NCI-H146 treated with DMSO at 0.1 percent for 48 hours (cell line): Measurements from ENCODE around the gene SIM1.

Experiments
- DNase-seq: peaks from one replicate; lab custom pipeline; 2025; ENCODE audit not compliant: unreplicated experiment; lab: John Stamatoyannopoulos, UW

SIM1 gene

DNA sequence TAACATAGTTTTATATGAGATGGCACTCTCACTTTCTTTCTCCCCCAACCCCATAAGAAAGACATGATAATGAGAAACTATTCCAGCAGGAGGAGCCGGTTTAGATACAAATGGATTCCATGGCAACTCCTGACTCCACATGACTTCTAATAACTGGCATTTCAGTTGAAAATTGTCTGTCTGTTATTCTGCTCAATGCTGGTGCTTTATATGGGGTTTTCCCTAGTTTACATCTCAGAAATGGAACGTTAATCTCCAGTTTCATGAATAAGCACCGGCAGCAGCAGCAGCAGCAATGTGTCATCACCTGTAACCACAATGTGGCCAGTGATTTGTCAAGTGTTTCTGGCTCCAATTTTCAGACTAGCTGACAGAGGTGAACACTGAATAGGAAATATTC, 8.0 kb upstream of the SIM1 start:
- peak; percentile 22 for DNase-seq

DNA sequence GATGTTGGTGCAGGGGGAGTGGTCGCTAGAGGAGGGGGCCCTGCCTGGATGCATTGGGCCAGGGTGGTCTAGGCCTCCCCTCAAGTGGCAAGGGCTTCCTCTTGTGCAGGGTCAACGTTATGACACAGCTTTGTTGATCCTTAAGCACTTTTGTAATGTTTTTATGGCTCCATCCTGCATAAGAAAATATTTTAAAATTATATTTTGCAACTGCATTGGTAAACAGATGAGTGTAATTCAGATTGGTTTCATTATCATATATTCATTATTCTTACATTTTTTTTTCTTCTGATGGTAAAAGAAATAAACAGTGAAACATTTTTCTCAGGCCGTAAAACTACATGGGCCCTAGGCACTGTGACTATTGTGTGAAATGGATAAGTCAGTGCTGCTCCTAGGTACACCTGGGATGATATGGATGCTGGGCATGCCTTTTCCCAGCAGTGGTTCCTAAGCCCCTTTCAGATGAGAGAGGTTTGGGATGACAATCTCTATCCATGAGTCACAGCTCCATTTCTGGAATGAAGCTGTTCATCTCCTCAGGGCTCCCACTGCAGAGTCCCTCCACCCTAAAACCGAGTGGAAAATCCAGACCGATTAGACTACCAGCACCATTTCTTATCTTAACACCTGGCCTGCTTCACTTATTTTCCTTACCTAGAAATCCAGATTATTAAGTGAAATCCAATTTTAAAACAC, 5.8 kb upstream of the SIM1 start:
- DNase-seq = no peak

- no peak for DNase-seq
Measured at GRCh38 chr6:100469101-100469859, 4.6 kb upstream of the SIM1 start.

- DNase-seq = no peak
Measured at GRCh38 chr6:100468016-100468622, 3.4 kb upstream of the SIM1 start.

- DNase-seq = no peak
Measured at GRCh38 chr6:100467129-100468015, 2.7 kb upstream of the SIM1 start.

- DNase-seq = no peak
Measured at GRCh38 chr6:100466410-100467128, 1.8 kb upstream of the SIM1 start.

DNA sequence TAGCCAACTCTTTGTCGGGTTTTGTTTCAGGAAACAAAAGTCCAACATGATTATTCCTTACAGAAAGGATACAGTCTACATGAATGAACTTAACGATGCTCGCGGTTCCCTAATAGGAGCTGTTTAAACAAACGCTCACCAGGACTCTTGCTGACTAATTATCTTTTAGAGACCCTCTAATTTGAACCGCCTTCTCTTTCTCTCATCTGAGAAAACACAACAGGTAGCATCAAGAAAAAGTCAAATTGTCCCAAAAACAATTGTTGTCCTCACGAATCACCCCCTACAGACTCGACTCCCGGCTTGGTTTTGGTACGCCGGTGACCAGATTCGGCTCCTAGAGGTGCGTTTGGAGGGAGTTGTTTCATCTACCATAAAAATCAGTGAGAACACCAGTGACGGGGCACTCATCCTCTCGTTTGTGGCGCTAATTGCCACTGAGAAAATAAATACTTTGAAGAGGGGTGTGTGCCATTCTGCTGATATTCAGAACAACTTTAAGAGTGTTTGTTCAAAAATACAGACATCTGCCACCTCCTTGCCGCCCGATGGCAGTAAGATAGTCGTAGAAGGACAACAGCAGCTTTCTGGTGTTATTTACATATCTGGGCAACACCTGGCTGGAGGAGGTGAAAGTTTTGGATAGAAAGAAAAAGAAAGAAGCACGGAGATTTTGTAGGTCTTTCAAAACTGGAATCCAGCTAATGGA, 1.1 kb upstream of the SIM1 start:
- no peak for DNase-seq

DNA sequence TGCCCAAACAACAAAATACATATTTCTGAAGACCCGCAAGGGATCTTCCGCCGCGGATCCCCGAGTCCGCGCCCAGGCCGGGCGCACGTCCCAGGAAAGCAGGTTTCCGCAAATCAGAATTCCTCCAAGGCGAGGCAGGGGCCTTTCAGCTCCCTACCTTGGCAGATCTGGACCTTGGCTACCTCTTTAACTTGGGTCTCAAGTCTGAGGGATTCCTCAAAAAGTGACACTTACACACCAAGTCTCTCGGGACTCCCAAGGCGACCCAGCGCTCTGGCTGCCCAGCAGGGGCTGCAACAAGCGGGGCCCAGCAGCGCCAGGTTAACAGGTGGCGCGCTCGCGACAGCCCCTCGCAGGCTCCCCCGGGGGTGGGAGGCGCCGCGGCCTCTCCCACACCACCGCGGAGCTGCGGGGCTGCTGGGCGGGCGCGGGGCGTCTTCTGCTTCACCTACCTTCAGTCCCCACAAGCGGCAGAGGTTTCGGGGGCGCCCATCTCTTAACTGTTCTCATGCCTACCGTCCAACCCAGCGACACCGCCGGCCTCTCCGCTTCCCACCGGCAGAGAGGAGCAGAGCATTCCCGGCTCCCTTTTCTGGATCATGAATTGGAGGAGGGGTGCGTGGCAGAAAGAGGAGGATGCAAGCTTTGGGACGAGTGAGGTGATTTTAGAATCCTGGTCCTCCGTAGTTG, 414 bp downstream of the SIM1 start:
- no peak for DNase-seq

DNA sequence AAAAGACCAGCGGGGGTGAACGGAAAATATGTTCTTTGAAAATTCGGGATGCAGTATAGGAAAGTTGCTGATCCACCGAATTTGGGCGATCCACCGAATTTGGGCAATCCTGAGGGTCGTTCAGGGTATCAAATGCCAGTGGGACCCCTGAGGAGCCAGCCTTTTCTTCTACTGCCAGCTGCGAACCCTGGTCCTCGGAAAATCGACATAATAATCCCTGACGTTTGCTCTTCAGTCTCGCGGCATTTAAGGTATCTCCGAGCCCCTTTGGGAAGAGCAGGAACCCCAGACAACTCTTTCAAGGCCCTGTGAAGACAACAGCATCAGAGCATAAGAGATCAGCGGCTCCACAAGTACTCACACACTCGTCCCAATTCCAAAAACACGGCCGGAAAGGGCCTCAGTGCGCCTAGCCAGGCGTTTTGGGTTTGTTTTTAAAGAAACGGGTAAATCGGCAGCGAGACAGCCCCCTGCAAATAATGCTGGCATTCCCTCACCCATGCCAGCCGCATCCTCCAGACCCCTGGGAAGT, 1.0 kb downstream of the SIM1 start:
- DNase-seq = no peak

DNA sequence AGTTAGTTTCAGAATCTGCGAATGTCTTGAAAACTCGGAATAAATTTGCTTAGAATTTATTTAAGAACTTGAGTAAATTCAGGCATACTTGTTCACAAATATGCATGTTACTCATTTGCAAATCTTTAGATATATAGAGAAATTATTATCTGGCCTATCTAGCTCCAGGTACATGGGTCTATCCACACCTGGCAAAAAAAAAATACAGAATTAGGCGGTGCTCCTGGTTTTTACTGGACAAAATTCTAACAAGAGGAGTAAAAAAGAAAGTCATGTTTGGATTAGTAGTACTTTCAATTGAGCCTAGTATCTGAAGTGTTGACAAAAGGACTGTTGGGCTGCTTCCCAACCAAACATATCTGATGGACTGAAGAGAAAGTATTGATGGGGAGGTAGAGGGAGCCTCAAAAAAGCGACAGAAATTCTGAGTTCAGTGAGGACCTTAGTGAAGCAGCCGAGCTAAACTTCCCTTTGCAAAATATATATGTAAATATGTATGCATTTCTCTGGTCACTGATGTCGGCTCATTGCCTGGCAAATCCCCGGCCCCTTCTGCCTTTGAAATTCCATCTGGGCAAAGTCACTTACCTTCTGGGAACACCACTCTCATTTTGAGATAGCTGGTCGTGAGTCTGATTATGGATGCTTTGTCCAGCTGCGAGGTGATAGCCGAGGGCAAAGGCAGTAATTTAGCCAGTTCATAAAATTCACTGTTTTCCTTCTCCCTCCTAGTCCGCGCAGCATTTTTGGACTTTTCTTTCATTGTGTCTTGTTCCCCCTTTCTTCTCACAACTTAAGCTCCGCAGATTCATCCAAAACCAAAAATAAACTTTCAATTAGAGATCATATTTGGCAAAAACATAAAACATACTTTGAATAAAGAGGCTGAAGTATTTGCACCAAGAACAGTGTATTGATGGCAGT, 1.8 kb downstream of the SIM1 start:
- no peak for DNase-seq

DNA sequence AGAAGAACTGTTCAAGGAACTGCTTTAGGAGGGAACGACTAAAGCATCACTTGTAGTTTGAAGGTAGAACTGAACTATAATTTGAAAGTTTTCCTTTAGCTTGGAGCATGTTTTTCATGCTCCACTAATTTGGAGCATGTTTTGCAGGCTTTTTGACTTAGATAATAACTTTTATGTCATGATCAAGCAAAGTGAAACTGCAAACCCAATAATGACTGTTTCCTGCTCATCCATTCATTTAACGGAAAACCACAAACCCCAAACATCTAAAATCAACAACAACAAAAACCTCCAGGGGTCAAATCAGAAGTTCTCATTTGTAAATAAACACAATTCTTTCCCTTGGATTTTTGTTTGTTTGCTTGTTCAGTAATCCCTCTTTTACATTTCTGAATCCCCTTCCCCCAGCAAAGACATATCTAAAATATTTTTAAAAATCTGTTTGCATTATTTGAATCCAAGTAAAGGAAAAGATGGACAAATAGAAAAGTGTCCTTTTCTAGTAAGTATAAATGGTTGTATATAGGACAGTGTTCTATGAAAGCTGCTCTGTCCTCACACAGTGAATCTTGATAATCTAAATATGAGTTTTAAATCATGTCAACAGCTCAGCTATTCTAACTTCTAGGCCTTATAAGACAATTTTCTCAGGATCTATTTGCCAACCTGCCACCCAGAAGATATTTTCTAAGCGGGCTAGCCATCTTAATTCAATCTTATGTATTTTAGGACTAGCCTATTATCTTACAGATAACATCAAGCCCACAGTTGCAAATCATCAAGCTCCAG, 2.6 kb downstream of the SIM1 start:
- no peak for DNase-seq

DNA sequence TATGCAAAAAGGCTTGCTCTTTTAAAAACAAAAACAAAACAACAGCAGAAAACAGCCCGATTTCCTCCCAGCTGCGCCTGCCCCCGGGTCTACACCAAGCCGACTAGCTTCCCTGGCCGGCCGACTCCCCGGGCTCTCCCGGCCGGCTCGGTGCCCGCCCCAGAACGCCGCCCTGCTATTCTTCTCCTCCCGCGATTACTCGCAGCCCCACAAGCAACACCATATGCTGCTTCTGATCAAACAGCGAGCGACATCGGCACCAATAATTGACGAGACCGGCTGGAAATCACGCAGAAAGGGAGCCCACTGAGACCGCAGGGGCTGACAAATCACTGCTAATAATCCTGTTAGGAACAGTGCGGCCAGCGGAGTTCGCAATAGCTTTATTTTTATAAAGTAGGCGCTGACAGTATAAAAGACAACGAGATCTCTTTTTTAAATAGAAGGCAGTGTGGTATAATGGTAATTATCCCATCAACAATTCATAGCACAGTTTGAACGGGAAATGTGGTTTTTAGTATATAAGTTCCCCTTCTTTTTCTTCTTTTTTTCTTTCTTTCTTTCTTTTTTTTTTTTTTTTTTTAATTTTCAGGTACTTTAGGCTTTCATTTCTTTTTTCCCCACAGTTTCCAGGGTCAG, 3.3 kb downstream of the SIM1 start:
- DNase-seq = peak; percentile 65

- peak; percentile 39 for DNase-seq
Measured at GRCh38 chr6:100460650-100461204, 4.0 kb downstream of the SIM1 start.

GRCh38 chr6:100459592-100460184, 5.0 kb downstream of the SIM1 start:
- no peak for DNase-seq

GRCh38 chr6:100458841-100459591, 5.7 kb downstream of the SIM1 start:
- no peak for DNase-seq
